ENCODE data around the gene APBB1IP. TPM values are rescaled to one million over a fixed set of nuclear protein-coding genes. Genes with fewer than 3 reads are reported as not detected.
"Not testable (repeated sequence)": the region's sequence is repeated elsewhere in the genome, so short reads cannot be mapped to it uniquely, and the experiment has no call there.

Gene APBB1IP
- total and polyA plus RNA-seq, 2 of the 8 experiments (the other 6 are each of a cell fraction or from before 2014, with no cell fraction given): 0.05 TPM; not detected in 1

- H3K18ac ChIP-seq (ENCODE audit: extremely low read depth, low read length); H3K4me3 ChIP-seq (ENCODE audit: extremely low read depth in 1 of 4, insufficient read depth in 2 of 4, low read depth in 3 of 4, low read length in 4 of 4); H2BK120ac ChIP-seq (replicated peaks; ENCODE audit: low read depth, low read length); H3K79me1 ChIP-seq (ENCODE audit: low read depth, low read length); H4K91ac ChIP-seq (replicated peaks; ENCODE audit: insufficient read length, low read length); H3K23me2 ChIP-seq (ENCODE audit: low read depth, low read length); H3K79me2 ChIP-seq (ENCODE audit: control insufficient read depth in 1 of 2, insufficient read depth in 2 of 2, low read length in 2 of 2); FAIRE-seq; DNase-seq (ENCODE audit: low read depth in 1 of 2, low spot score in 2 of 2); H3K9ac ChIP-seq (replicated peaks in 1 of 4; ENCODE audit: extremely low read depth in 1 of 4, low read depth in 3 of 4, low read length in 3 of 4); H3K23ac ChIP-seq (ENCODE audit: insufficient read length); H3K14ac ChIP-seq (ENCODE audit: insufficient read length); H4K8ac ChIP-seq (ENCODE audit: extremely low read depth, insufficient read depth, low read length); H3K27me3 ChIP-seq (replicated peaks in 1 of 4; ENCODE audit: control insufficient read depth in 3 of 4, extremely low read depth in 1 of 4, insufficient read depth in 3 of 4, low read length in 3 of 4); H3K27ac ChIP-seq (ENCODE audit: low read depth, low read length); H2BK15ac ChIP-seq (ENCODE audit: low read length); POLR2A ChIA-PET (ENCODE audit: partially characterized antibody); H3K9me3 ChIP-seq (ENCODE audit: insufficient read depth in 2 of 2, low read depth in 1 of 2, low read length in 1 of 2); H3K4me2 ChIP-seq (ENCODE audit: insufficient read depth in 1 of 2, low read depth in 2 of 2, low read length in 2 of 2); H2BK5ac ChIP-seq (ENCODE audit: low read depth, low read length); H3K4ac ChIP-seq (replicated peaks; ENCODE audit: insufficient read length, low read depth, low read length); H2AK5ac ChIP-seq (ENCODE audit: low read depth, low read length); H2BK20ac ChIP-seq (ENCODE audit: low read length); H4K5ac ChIP-seq (ENCODE audit: insufficient read length, low read depth, low read length); H3K56ac ChIP-seq (replicated peaks; ENCODE audit: insufficient read length, low read depth, low read length); H2BK12ac ChIP-seq (ENCODE audit: low read depth, low read length); H3K36me3 ChIP-seq (ENCODE audit: control insufficient read depth in 2 of 4, insufficient read depth in 4 of 4, low read length in 3 of 4); H2AFZ ChIP-seq (ENCODE audit: low read length); H4K20me1 ChIP-seq (replicated peaks in 1 of 2; ENCODE audit: control insufficient read depth in 1 of 2, insufficient read depth in 2 of 2, low read length in 2 of 2); H3K4me1 ChIP-seq (replicated peaks in 1 of 4; ENCODE audit: control insufficient read depth in 3 of 4, insufficient read depth in 4 of 4, low read length in 3 of 4): not testable (repeated sequence)
- CTCF ChIA-PET (ENCODE audit: partially characterized antibody): interaction anchor here (1.1 kb wide), 1 partner anchor 14 kb away, joined by 3 read pairs; no protein-coding TSS in a partner anchor
- WGBS, 2 experiments (ENCODE audit: extremely low coverage in 1 of 2, insufficient coverage in 1 of 2, insufficient read length in 1 of 2, insufficient replicate concordance in 2 of 2, low coverage in 1 of 2, low lambda C conversion rate in 2 of 2, missing lambda C conversion rate in 1 of 2): 94% methylated on average over 10 of the region's 13 CpGs; no CpG with 5 or more reads in 1 of the 2 experiments
Measured at GRCh38 chr10:26604320-26605093, 166.4 kb downstream of the APBB1IP start.

Data from H1 (cell line).